Pericardium fibroblast (primary cell): ENCODE data around the gene KRTAP2-2. TPM values are rescaled to one million over a fixed set of nuclear protein-coding genes. Genes with fewer than 3 reads are reported as not detected.

ENCODE experiments used
- total RNA-seq: library from RNA; depleted of rRNA; stranded (reverse); fragments of >200 nt; gene quantifications from 2 replicates; pipeline ENCODE4 v1.2.3, GENCODE V29; 2015

The KRTAP2-2 gene
- not detected in 2 replicates for total RNA-seq

GRCh38 chr17:41055130-41055529 is at the start of gene KRTAP2-2:
Gene KRTAP2-2 (minus strand): TSS chr17:41055230. CDS start chr17:41055211, 19 bp downstream.

GRCh38 chr17:41101586-41102259 is 46.7 kb upstream of the KRTAP2-2 start, which contains the start of gene KRTAP4-16:
Gene KRTAP4-16 (minus strand): TSS chr17:41102209. CDS start chr17:41102209, 0 bp downstream.

GRCh38 chr17:41098042-41098441 is 43.0 kb upstream of the KRTAP2-2 start, which contains the start of gene KRTAP4-8:
Gene KRTAP4-8 (minus strand): TSS chr17:41098142. CDS start chr17:41098084, 58 bp downstream.

GRCh38 chr17:41084100-41084856 is 29.2 kb upstream of the KRTAP2-2 start, which contains the start of gene KRTAP4-7:
Gene KRTAP4-7 (plus strand): TSS chr17:41084150. CDS start chr17:41084207, 57 bp downstream.

GRCh38 chr17:41065829-41066624 is 11.0 kb upstream of the KRTAP2-2 start, which contains the start of gene KRTAP2-4:
Gene KRTAP2-4 (minus strand): TSS chr17:41065879. CDS start chr17:41065845, 34 bp downstream.

GRCh38 chr17:41060052-41060604 is 5.1 kb upstream of the KRTAP2-2 start, which contains the start of gene KRTAP2-3:
Gene KRTAP2-3 (minus strand): TSS chr17:41060114. CDS start chr17:41060050, 64 bp downstream.

GRCh38 chr17:41046735-41047465 is 8.1 kb downstream of the KRTAP2-2 start, which contains the start of gene KRTAP2-1:
Gene KRTAP2-1 (minus strand): TSS chr17:41047316. CDS start chr17:41047267, 49 bp downstream.

GRCh38 chr17:41040783-41041571 is 14.1 kb downstream of the KRTAP2-2 start, which contains the start of gene KRTAP1-1:
Gene KRTAP1-1 (minus strand): TSS chr17:41041450. CDS start chr17:41041397, 53 bp downstream.

GRCh38 chr17:41034346-41034935 is 20.6 kb downstream of the KRTAP2-2 start, which contains the start of gene KRTAP1-3:
Gene KRTAP1-3 (minus strand): TSS chr17:41034874. CDS start chr17:41034821, 53 bp downstream.

GRCh38 chr17:41029633-41030245 is 25.3 kb downstream of the KRTAP2-2 start, which contains the start of gene KRTAP1-4:
Gene KRTAP1-4 (minus strand): TSS chr17:41030195. CDS start chr17:41030078, 117 bp downstream.

GRCh38 chr17:41026715-41027471 is 28.1 kb downstream of the KRTAP2-2 start, which contains the start of gene KRTAP1-5:
Gene KRTAP1-5 (minus strand): TSS chr17:41027208. CDS start chr17:41027155, 53 bp downstream.

GRCh38 chr17:41008811-41009210 is 46.2 kb downstream of the KRTAP2-2 start, which contains the start of gene KRTAP3-1:
Gene KRTAP3-1 (minus strand): TSS chr17:41009128. CDS start chr17:41009074, 54 bp downstream.

Other genes with a start within 250 kb of the KRTAP2-2 start
- gene KRT10, start 232.6 kb downstream of the KRTAP2-2 start, total RNA-seq = 18.0 and 18.8 TPM in 2 replicates
- not detected in 2 replicates for gene KRT12, start 188.0 kb downstream of the KRTAP2-2 start, total RNA-seq
- gene KRT20, start 170.0 kb downstream of the KRTAP2-2 start, total RNA-seq = not detected in 2 replicates
- gene KRT23, start 117.6 kb downstream of the KRTAP2-2 start, total RNA-seq = not detected in 2 replicates
- not detected in 2 replicates for gene KRT39, start 88.3 kb downstream of the KRTAP2-2 start, total RNA-seq
- not detected in 2 replicates for gene KRT40, start 70.9 kb downstream of the KRTAP2-2 start, total RNA-seq
- not detected in 2 replicates for gene KRTAP3-3, start 61.1 kb downstream of the KRTAP2-2 start, total RNA-seq
- gene KRTAP3-2, start 55.3 kb downstream of the KRTAP2-2 start, total RNA-seq = not detected in 2 replicates
- not detected in 2 replicates for gene KRTAP3-1, start 46.1 kb downstream of the KRTAP2-2 start, total RNA-seq
- gene KRTAP1-5, start 28.0 kb downstream of the KRTAP2-2 start, total RNA-seq = not detected in 2 replicates
- not detected in 2 replicates for gene KRTAP1-4, start 25.0 kb downstream of the KRTAP2-2 start, total RNA-seq
- not detected in 2 replicates for gene KRTAP1-3, start 20.4 kb downstream of the KRTAP2-2 start, total RNA-seq
- gene KRTAP1-1, start 13.8 kb downstream of the KRTAP2-2 start, total RNA-seq = not detected in 2 replicates
- gene KRTAP2-1, start 7.9 kb downstream of the KRTAP2-2 start, total RNA-seq = not detected in 2 replicates
- gene KRTAP2-3, start 4.9 kb upstream of the KRTAP2-2 start, total RNA-seq = not detected in 2 replicates
- not detected in 2 replicates for gene KRTAP2-4, start 10.6 kb upstream of the KRTAP2-2 start, total RNA-seq
- gene KRTAP4-7, start 28.9 kb upstream of the KRTAP2-2 start, total RNA-seq = not detected in 2 replicates
- not detected in 2 replicates for gene KRTAP4-8, start 42.9 kb upstream of the KRTAP2-2 start, total RNA-seq
- gene KRTAP4-16, start 47.0 kb upstream of the KRTAP2-2 start, total RNA-seq = not detected in 2 replicates
- not detected in 2 replicates for gene KRTAP4-9, start 50.2 kb upstream of the KRTAP2-2 start, total RNA-seq
- gene KRTAP4-11, start 63.1 kb upstream of the KRTAP2-2 start, total RNA-seq = not detected in 2 replicates
- not detected in 2 replicates for gene KRTAP4-12, start 69.0 kb upstream of the KRTAP2-2 start, total RNA-seq
- gene KRTAP4-6, start 85.3 kb upstream of the KRTAP2-2 start, total RNA-seq = not detected in 2 replicates
- gene KRTAP4-5, start 94.6 kb upstream of the KRTAP2-2 start, total RNA-seq = not detected in 2 replicates
- not detected in 2 replicates for gene KRTAP4-4, start 105.5 kb upstream of the KRTAP2-2 start, total RNA-seq
- not detected in 2 replicates for gene KRTAP4-3, start 113.0 kb upstream of the KRTAP2-2 start, total RNA-seq
- gene KRTAP4-2, start 123.0 kb upstream of the KRTAP2-2 start, total RNA-seq = not detected in 2 replicates
- not detected in 2 replicates for gene KRTAP4-1, start 129.7 kb upstream of the KRTAP2-2 start, total RNA-seq
- gene KRTAP9-1, start 134.7 kb upstream of the KRTAP2-2 start, total RNA-seq = not detected in 2 replicates
- gene KRTAP9-2, start 171.4 kb upstream of the KRTAP2-2 start, total RNA-seq = not detected in 2 replicates
- gene KRTAP9-3, start 177.2 kb upstream of the KRTAP2-2 start, total RNA-seq = not detected in 2 replicates
- not detected in 2 replicates for gene KRTAP9-8, start 182.8 kb upstream of the KRTAP2-2 start, total RNA-seq
- gene KRTAP9-4, start 194.5 kb upstream of the KRTAP2-2 start, total RNA-seq = not detected in 2 replicates
- gene KRTAP9-9, start 200.2 kb upstream of the KRTAP2-2 start, total RNA-seq = not detected in 2 replicates
- not detected in 2 replicates for gene KRTAP9-6, start 210.1 kb upstream of the KRTAP2-2 start, total RNA-seq
- gene KRTAP9-7, start 220.5 kb upstream of the KRTAP2-2 start, total RNA-seq = not detected in 2 replicates
- not detected in 2 replicates for gene KRTAP29-1, start 247.6 kb upstream of the KRTAP2-2 start, total RNA-seq